ENCODE data around the gene CHRM2. TPM values are rescaled to one million over a fixed set of nuclear protein-coding genes. Genes with fewer than 3 reads are reported as not detected.

The CHRM2 gene
- total RNA-seq, 1 experiment from 2014 or later = not detected

DNA sequence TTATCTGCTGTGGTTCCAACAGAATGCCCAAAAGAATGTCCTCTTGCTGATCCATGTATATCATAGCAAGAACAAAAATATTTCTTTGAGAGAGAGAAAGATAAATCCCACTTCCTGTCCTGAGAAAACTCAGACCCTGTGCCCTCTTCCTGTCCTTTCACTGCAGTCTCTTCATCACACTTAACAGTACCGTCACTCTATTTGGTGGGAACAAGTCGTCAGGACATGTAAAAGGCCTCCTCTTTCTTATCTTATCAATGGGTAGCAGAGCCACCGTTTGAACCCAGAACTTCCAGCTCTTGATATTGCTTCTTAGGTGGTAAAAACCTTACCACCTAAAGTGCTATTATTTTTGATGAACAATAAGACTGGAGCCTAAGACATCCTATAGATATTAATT, 43.9 kb downstream of the CHRM2 start (continued):
- TF ChIP-seq, protein P1, sequence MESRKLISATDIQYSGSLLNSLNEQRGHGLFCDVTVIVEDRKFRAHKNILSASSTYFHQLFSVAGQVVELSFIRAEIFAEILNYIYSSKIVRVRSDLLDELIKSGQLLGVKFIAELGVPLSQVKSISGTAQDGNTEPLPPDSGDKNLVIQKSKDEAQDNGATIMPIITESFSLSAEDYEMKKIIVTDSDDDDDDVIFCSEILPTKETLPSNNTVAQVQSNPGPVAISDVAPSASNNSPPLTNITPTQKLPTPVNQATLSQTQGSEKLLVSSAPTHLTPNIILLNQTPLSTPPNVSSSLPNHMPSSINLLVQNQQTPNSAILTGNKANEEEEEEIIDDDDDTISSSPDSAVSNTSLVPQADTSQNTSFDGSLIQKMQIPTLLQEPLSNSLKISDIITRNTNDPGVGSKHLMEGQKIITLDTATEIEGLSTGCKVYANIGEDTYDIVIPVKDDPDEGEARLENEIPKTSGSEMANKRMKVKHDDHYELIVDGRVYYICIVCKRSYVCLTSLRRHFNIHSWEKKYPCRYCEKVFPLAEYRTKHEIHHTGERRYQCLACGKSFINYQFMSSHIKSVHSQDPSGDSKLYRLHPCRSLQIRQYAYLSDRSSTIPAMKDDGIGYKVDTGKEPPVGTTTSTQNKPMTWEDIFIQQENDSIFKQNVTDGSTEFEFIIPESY (IDR thresholded peaks at IDR 0.05; ENCODE audit: extremely low read depth, insufficient replicate concordance, low read length) = no peak

DNA sequence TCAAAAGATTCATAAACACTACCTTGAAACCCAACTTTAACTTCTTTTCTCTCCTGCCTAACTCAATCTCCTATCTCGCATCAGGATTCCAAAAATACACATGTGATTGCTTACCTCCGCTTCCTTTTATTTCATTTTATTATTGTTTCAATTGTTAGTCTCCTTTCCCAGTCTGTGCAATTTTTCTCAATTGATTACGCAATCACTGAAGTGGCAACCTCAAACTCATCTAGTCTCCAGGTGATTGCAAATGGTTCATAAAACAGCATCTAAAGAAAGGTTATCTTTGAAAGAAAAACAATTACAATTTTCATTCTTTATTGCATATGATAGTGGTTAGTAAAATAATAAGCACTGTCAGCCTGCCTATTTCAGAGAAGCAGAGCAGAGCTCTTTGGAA, 45.6 kb downstream of the CHRM2 start:
- DNase-seq (ENCODE audit: low read depth, low spot score) = no peak
- intact Hi-C loops (cut with micrococcal nuclease) = no loop called here

More for the DNA sequence above, 45.6 kb downstream of the CHRM2 start:
- TF ChIP-seq CEBPB (IDR thresholded peaks at IDR 0.05; ENCODE audit: low read depth) = no peak
- no peak for TF ChIP-seq RAD21 (IDR thresholded peaks at IDR 0.05; ENCODE audit: low read depth)
- TF ChIP-seq TCF7L2 (IDR thresholded peaks at IDR 0.05; ENCODE audit: borderline replicate concordance, extremely low read depth, insufficient read depth, insufficient read length) = no peak
- no peak for TF ChIP-seq ZFX (IDR thresholded peaks at IDR 0.05)
- no peak for TF ChIP-seq EZH2 (IDR thresholded peaks at IDR 0.05)
- no peak for TF ChIP-seq JUND (IDR thresholded peaks at IDR 0.05)
- TF ChIP-seq POLR2AphosphoS5 (IDR thresholded peaks at IDR 0.05; ENCODE audit: low read depth, low read length) = no peak
- TF ChIP-seq, protein P1 (IDR thresholded peaks at IDR 0.05; ENCODE audit: extremely low read depth, insufficient replicate concordance, low read length) = no peak
- TF ChIP-seq, protein P2, sequence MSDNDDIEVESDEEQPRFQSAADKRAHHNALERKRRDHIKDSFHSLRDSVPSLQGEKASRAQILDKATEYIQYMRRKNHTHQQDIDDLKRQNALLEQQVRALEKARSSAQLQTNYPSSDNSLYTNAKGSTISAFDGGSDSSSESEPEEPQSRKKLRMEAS (IDR thresholded peaks at IDR 0.05) = no peak
- TF ChIP-seq FOSL1 (IDR thresholded peaks at IDR 0.05; ENCODE audit: low read depth) = no peak
- TF ChIP-seq SP1 (IDR thresholded peaks at IDR 0.05; ENCODE audit: low read depth) = no peak
- no peaks in the 10 kb centered on the region for H4K20me1 ChIP-seq (ENCODE audit: insufficient read depth)
- no peak overlapping the region for H3K27ac ChIP-seq (ENCODE audit: low read depth, low read length)
- H3K9me2 ChIP-seq (ENCODE audit: insufficient read depth) = no peaks in the 10 kb centered on the region
- no peak overlapping the region for H3K4me2 ChIP-seq (ENCODE audit: low read length)
- H3K4me1 ChIP-seq (ENCODE audit: control insufficient read depth in 1 of 2, insufficient read depth in 2 of 2, low read length in 2 of 2) = no peaks in the 10 kb centered on the region
- no peaks in the 10 kb centered on the region for H3K27me3 ChIP-seq (ENCODE audit: insufficient read depth, low read length)
- no peak overlapping the region for H3K4me3 ChIP-seq (replicated peaks in 1 of 2; ENCODE audit: low read depth in 1 of 2, low read length in 2 of 2)
- ChIA-PET POLR2A (no interaction called here), RAD21 (ENCODE audit: low non-redundant PET in 1 of 2, low total read pairs in 2 of 2, uncharacterized antibody in 2 of 2, unreplicated experiment in 2 of 2) (no interaction called here), CTCF (no interaction called here)
- H3K36me3 ChIP-seq (ENCODE audit: control insufficient read depth in 1 of 2, insufficient read depth in 2 of 2, low read length in 2 of 2) = no peaks in the 10 kb centered on the region
- no TSS peak for BruUV-seq (replicated peaks)
- H2AFZ ChIP-seq (ENCODE audit: low read depth, low read length, poor library complexity, severe bottlenecking) = no peak overlapping the region
- ATAC-seq = no peak
- no peak overlapping the region for H3K9ac ChIP-seq (ENCODE audit: low read length)
- peaks cover 14 to 17% of the 10 kb centered on the region in 2 experiments; a peak in 3 of 4 replicates for H3K9me3 ChIP-seq (ENCODE audit: control insufficient read depth in 1 of 2, insufficient read depth in 1 of 2, low read depth in 1 of 2, low read length in 2 of 2)
- H3K79me2 ChIP-seq (ENCODE audit: insufficient read depth, low read length) = no peaks in the 10 kb centered on the region
